HG02678 (cell line): Measurements from ENCODE around the gene HIGD2A.

Source experiments
- ATAC-seq: cut with Tn5 transposase; IDR thresholded peaks from one replicate; pipeline ENCODE4 v1.9.1; 2021; ENCODE audit warnings: mild to moderate bottlenecking, moderate library complexity; ENCODE audit not compliant: unreplicated experiment

Gene HIGD2A

GRCh38 chr5:176415240-176415951 is 26.8 kb downstream of the HIGD2A start:
- ATAC-seq = no peak

GRCh38 chr5:176415952-176416924 is 27.7 kb downstream of the HIGD2A start, which contains the start of gene CLTB:
CLTB (minus strand) TSS chr5:176416539; CDS start chr5:176416363, 176 bp downstream.
- ATAC-seq = peak; percentile 98

- ATAC-seq = no peak
Measured at GRCh38 chr5:176416965-176417364, 28.4 kb downstream of the HIGD2A start.

- ATAC-seq = no peak
Measured at GRCh38 chr5:176418251-176418650, 29.7 kb downstream of the HIGD2A start.

DNA sequence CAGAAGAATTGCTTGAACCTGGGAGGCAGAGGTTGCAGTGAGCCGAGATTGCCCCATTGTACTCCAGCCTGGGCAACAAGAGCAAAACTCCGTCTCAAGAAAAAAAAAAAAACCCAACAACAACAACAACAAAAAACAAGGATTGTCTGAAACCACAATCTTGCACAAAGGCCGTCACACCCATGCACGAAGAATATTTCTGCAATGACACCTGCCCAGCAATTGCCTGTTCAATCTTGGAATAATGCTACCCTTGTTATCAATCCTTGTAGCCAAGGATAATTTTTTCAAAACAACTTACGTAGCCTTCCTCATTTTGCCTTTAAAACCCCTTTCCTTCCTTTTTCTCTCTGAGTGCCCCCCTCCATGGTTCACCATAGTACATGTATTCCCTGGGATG is 31.5 kb downstream of the HIGD2A start:
- ATAC-seq = no peak

DNA sequence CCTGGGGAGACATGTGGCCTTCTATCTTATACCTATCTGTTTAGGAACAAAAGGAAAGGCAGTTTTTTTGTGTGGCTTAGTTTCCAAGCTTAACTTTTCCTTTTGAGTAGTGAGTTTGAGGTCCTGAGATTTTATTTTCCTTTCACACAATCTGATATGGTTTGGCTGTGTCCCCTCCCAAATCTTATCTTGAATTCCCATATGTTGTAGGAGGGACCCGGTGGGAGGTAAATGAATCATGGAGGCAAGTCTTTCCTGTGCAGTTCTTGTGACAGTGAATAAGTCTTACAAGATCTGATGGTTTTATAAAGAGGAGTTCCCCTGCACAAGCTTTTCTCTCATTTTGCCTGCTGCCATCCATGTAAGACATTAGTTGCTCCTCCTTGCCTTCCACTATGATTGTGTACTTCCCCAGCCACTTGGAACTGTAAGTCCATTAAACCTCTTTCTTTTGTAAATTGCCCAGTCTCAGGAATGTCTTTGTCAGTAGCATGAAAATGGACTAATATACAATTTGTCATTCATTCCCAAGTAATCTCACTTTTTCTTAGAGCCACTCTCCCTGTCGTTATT is 32.5 kb downstream of the HIGD2A start:
- ATAC-seq = no peak

- ATAC-seq = no peak
Measured at GRCh38 chr5:176424181-176424580, 35.6 kb downstream of the HIGD2A start.

DNA sequence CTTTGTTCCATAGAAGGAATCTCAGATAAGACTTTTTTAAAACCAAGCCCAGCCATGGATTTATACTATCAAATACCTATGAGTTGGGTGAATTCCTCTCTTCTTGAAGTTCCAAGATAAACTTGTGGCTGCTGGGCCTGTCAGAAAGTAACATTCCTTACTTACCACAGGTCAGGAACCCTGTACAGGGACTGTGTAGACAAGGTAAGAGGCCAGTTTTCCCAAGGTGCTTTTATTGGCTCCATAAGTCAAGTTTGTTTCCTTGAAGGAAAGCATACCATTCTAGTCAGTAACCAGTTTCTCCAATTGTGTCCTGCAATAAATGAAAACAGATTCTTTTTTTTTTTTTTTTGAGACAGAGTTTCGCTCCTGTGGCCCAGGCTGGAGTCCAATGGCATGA is 36.6 kb downstream of the HIGD2A start:
- no peak for ATAC-seq

GRCh38 chr5:176425791-176426190 is 37.2 kb downstream of the HIGD2A start:
- ATAC-seq = no peak

DNA sequence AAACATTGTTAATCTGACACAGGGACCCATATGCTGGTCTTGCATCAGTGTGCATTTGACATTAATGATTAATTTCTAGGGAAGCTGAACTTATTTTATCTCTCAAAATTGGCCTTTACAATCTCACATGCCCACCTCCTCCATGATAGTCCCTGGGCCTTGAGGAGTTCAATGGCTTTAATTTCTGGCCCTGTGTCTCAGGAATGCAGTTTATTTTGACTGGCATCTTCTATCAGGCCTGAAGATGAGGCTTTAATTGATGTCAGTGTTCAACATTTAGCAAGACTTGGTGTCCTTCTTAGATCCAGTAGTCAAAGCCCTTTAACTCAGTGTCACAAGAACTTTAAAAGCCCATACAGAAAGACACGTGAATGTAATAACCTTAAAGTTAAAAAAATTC is 38.3 kb downstream of the HIGD2A start:
- no peak for ATAC-seq

GRCh38 chr5:176427971-176428370 is 39.4 kb downstream of the HIGD2A start:
- no peak for ATAC-seq

DNA sequence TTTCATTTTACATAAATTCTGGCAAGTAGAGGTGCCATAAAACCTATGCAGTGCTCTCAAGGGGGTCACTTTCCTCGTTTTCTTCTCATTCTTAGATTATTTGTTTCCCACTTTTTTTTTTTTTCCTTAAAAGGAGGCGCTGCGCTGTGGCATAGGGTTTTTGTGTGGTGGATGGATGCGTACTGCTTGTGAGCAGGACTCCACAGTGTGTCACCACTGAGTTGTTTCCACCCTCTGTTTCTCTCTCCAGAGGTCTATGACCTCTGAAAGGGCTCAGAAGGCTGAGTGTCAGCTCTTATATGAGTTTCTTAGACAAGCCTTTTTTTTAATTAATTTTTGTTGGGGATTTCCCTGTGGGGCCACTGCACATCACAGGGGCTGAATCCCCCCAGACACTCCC is 41.4 kb downstream of the HIGD2A start:
- ATAC-seq = no peak

- ATAC-seq = no peak
Measured at GRCh38 chr5:176432707-176433106, 44.2 kb downstream of the HIGD2A start.

DNA sequence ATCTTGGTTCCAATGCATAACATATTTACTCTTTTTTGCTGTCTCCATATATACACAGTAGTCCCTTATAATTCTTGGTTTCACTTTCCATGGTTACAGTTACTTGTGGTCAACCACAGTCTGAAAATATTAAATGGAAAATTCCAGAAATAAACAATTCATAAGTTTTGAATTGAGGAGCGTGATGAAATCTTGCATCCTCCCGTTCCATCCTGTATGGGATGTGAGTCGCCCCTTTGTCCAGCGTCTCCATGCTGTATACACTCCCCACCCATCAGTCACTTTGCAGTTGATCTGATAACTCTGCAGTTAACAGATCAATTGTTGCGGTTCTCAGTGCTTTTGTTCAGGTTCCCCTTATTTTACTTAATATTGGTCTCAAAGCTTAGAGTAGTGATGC is 48.1 kb downstream of the HIGD2A start:
- ATAC-seq = no peak

- ATAC-seq = no peak
Measured at GRCh38 chr5:176438959-176439757, 50.6 kb downstream of the HIGD2A start.
